Measurements from ENCODE around the gene PODXL2. TPM values are rescaled to one million over a fixed set of nuclear protein-coding genes. Genes with fewer than 3 reads are reported as not detected.
"Not testable (repeated sequence)": the region's sequence is repeated elsewhere in the genome, so short reads cannot be mapped to it uniquely, and the experiment has no call there.

PODXL2 gene
- total RNA-seq, 2 experiments from 2014 or later, result 1.3 to 1.7 TPM

- Mint-ChIP-seq H3K36me3 (no peaks in the 10 kb centered on the region), H3K27ac (no peak overlapping the region), H3K9me3 (no peaks in the 10 kb centered on the region), H3K4me3 (no peak overlapping the region), H3K27me3 (no peaks in the 10 kb centered on the region), H3K4me1 (peaks cover 22% of the 10 kb centered on the region)
- no peak for DNase-seq
Observed at GRCh38 chr3:127678315-127678599, 49.3 kb downstream of the PODXL2 start.

- H3K27me3 Mint-ChIP-seq, result no peaks in the 10 kb centered on the region
- H3K27ac Mint-ChIP-seq, result no peak overlapping the region
- no peak overlapping the region for H3K4me3 Mint-ChIP-seq
- H3K4me1 Mint-ChIP-seq, result peaks cover 20% of the 10 kb centered on the region
- H3K36me3 Mint-ChIP-seq, result no peaks in the 10 kb centered on the region
- DNase-seq, result no peak
- no peaks in the 10 kb centered on the region for H3K9me3 Mint-ChIP-seq
Observed at GRCh38 chr3:127678611-127679533, 49.9 kb downstream of the PODXL2 start.

- Mint-ChIP-seq H3K9me3 (no peaks in the 10 kb centered on the region), H3K27ac (no peak overlapping the region), H3K4me1 (peaks cover 13% of the 10 kb centered on the region), H3K4me3 (no peak overlapping the region), H3K27me3 (no peaks in the 10 kb centered on the region), H3K36me3 (no peaks in the 10 kb centered on the region)
- DNase-seq, result no peak
Observed at GRCh38 chr3:127679534-127680145, 50.7 kb downstream of the PODXL2 start.

GRCh38 chr3:127680146-127680661, 51.2 kb downstream of the PODXL2 start:
- Mint-ChIP-seq H3K4me3 (no peak overlapping the region), H3K9me3 (no peaks in the 10 kb centered on the region), H3K27me3 (no peaks in the 10 kb centered on the region), H3K36me3 (no peaks in the 10 kb centered on the region), H3K4me1 (peaks cover 8% of the 10 kb centered on the region), H3K27ac (no peak overlapping the region)
- DNase-seq, result no peak

GRCh38 chr3:127680798-127681221, 51.8 kb downstream of the PODXL2 start:
- DNase-seq, result no peak
- Mint-ChIP-seq H3K9me3 (no peaks in the 10 kb centered on the region), H3K4me3 (no peak overlapping the region), H3K27ac (no peak overlapping the region), H3K4me1 (peaks cover 8% of the 10 kb centered on the region), H3K27me3 (no peaks in the 10 kb centered on the region), H3K36me3 (no peaks in the 10 kb centered on the region)

GRCh38 chr3:127682175-127682554, 53.2 kb downstream of the PODXL2 start:
- not testable (repeated sequence) for DNase-seq, H3K4me3 Mint-ChIP-seq, H3K4me1 Mint-ChIP-seq, H3K9me3 Mint-ChIP-seq, H3K36me3 Mint-ChIP-seq, H3K27ac Mint-ChIP-seq, H3K27me3 Mint-ChIP-seq

- H3K9me3 Mint-ChIP-seq, result no peaks in the 10 kb centered on the region
- peaks cover 5% of the 10 kb centered on the region for H3K4me1 Mint-ChIP-seq
- H3K27ac Mint-ChIP-seq, result no peak overlapping the region
- no peaks in the 10 kb centered on the region for H3K36me3 Mint-ChIP-seq
- no peaks in the 10 kb centered on the region for H3K27me3 Mint-ChIP-seq
- no peak overlapping the region for H3K4me3 Mint-ChIP-seq
- DNase-seq, result no peak
Observed at GRCh38 chr3:127682561-127682960, 53.6 kb downstream of the PODXL2 start.

- H3K4me3 Mint-ChIP-seq, result no peak overlapping the region
- no peaks in the 10 kb centered on the region for H3K27me3 Mint-ChIP-seq
- DNase-seq, result no peak
- H3K36me3 Mint-ChIP-seq, result no peaks in the 10 kb centered on the region
- peaks cover 5% of the 10 kb centered on the region for H3K4me1 Mint-ChIP-seq
- H3K9me3 Mint-ChIP-seq, result no peaks in the 10 kb centered on the region
- no peak overlapping the region for H3K27ac Mint-ChIP-seq
Observed at GRCh38 chr3:127684871-127685707, 56.1 kb downstream of the PODXL2 start.

GRCh38 chr3:127685708-127686511, 56.9 kb downstream of the PODXL2 start:
- Mint-ChIP-seq H3K36me3 (no peaks in the 10 kb centered on the region), H3K4me3 (no peak overlapping the region), H3K27me3 (no peaks in the 10 kb centered on the region), H3K27ac (no peak overlapping the region), H3K9me3 (no peaks in the 10 kb centered on the region), H3K4me1 (peaks cover 5% of the 10 kb centered on the region)
- DNase-seq, result no peak

GRCh38 chr3:127686512-127686894, 57.5 kb downstream of the PODXL2 start:
- Mint-ChIP-seq H3K9me3 (no peaks in the 10 kb centered on the region), H3K27ac (no peak overlapping the region), H3K4me1 (peaks cover 4% of the 10 kb centered on the region)

GRCh38 chr3:127687228-127687737, 58.3 kb downstream of the PODXL2 start:
- H3K4me3 Mint-ChIP-seq, result no peak overlapping the region
- H3K9me3 Mint-ChIP-seq, result no peaks in the 10 kb centered on the region
- peaks cover 3% of the 10 kb centered on the region for H3K4me1 Mint-ChIP-seq
- no peak overlapping the region for H3K27ac Mint-ChIP-seq
- no peaks in the 10 kb centered on the region for H3K36me3 Mint-ChIP-seq
- DNase-seq, result no peak
- H3K27me3 Mint-ChIP-seq, result no peaks in the 10 kb centered on the region

More at GRCh38 chr3:127686512-127686894, 57.5 kb downstream of the PODXL2 start:
- Mint-ChIP-seq H3K36me3 (no peaks in the 10 kb centered on the region), H3K4me3 (no peak overlapping the region), H3K27me3 (no peaks in the 10 kb centered on the region)
- DNase-seq, result no peak

- H3K27ac Mint-ChIP-seq, result no peak overlapping the region
- no peaks in the 10 kb centered on the region for H3K27me3 Mint-ChIP-seq
- no peak overlapping the region for H3K4me3 Mint-ChIP-seq
- H3K9me3 Mint-ChIP-seq, result no peaks in the 10 kb centered on the region
- H3K36me3 Mint-ChIP-seq, result no peaks in the 10 kb centered on the region
- no peak for DNase-seq
- peaks cover 3% of the 10 kb centered on the region for H3K4me1 Mint-ChIP-seq
Observed at GRCh38 chr3:127688022-127688415, 59.0 kb downstream of the PODXL2 start.

- no peaks in the 10 kb centered on the region for H3K36me3 Mint-ChIP-seq
- no peak overlapping the region for H3K4me3 Mint-ChIP-seq
- no peak for DNase-seq
- H3K9me3 Mint-ChIP-seq, result no peaks in the 10 kb centered on the region
- H3K4me1 Mint-ChIP-seq, result peaks cover under 1% of the 10 kb centered on the region
- H3K27me3 Mint-ChIP-seq, result no peaks in the 10 kb centered on the region
- H3K27ac Mint-ChIP-seq, result no peak overlapping the region
Observed at GRCh38 chr3:127688416-127689265, 59.7 kb downstream of the PODXL2 start.
